GM18520 (cell line): ENCODE data around the gene TRIM63.

Experiments used
- ATAC-seq: cut with Tn5 transposase; IDR thresholded peaks from one replicate; pipeline ENCODE4 v1.9.1; 2021; ENCODE audit not compliant: unreplicated experiment

Gene TRIM63

DNA sequence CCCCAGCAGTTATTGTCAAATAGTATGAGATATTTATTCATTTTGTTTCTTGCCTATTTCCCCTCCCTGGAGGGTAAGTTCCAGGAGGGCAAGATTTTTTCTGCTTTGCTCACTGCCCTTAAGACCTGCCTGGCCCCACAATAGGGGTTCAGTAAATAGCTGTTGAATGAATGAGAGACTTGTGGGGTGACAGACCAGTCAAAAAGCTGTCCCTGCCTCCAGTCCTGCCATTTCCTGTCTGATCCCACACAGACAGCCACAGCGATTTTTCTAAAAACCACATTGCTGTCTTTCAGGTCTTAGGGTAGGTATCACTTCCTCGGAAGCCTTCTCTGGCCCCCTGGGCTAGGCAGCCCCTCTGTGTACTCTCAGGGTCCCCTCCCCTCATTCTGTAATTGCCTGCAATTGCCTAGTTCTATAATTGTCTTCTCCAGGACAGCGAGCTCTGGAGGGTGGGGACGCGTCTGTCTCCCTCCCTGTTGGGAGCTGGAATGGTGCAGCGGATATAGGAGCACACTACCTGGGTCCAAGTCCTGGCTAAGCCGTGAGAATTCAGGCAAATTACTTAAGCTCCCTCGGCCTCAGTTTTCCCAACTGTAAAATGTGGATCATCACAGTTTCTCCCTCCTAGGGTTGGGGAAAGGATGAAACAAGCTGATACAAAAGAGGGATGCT, 47.7 kb downstream of the TRIM63 start:
- ATAC-seq, result no peak

DNA sequence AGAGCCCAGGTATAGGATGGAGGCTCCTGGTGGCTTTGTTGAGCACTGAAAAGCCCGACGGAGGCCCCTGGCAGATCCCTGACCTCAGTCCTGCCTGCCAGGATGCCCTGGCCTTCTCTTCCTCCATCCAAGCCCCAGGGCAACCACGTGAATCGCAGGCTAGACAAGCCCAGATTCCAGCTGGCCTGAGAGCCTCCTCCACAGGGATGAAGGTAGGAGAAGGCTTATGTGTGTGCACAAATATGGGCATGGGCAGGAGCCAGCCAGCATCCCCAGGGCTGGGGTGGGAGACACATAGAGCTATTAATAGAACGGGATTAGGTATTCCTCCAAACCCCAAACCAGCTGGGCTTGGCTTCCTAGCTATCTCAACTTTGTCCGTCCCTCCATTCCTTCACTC, 49.8 kb downstream of the TRIM63 start:
- ATAC-seq, result no peak

DNA sequence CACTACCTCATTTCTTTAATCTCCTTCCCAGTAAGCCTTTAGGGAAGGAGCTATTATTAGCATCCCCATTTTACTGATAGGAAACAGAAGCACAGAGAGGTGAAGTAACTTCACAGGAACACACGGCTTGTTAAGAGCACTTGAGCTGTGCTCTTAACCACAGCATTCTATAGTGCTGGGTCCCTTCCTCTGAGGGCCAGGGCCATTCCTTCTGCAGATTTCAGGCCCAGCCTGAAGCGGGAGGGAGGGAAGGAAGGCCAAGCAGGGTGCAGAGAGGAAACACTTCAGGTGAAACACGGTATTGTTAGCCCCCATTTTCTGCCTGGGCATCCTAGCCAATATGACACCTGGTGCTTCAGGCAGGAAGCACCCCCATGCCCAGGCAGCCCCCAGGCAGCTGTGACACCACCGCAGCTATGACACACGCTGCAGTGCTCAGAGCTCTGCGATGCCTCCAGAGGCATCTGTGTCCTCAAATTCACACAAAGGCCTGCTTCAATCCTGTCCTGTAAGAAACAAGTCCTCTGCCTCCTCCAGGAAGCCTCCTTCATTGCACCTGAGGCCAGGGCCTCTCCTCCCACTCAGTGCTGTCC, 50.4 kb downstream of the TRIM63 start:
- ATAC-seq, result no peak

DNA sequence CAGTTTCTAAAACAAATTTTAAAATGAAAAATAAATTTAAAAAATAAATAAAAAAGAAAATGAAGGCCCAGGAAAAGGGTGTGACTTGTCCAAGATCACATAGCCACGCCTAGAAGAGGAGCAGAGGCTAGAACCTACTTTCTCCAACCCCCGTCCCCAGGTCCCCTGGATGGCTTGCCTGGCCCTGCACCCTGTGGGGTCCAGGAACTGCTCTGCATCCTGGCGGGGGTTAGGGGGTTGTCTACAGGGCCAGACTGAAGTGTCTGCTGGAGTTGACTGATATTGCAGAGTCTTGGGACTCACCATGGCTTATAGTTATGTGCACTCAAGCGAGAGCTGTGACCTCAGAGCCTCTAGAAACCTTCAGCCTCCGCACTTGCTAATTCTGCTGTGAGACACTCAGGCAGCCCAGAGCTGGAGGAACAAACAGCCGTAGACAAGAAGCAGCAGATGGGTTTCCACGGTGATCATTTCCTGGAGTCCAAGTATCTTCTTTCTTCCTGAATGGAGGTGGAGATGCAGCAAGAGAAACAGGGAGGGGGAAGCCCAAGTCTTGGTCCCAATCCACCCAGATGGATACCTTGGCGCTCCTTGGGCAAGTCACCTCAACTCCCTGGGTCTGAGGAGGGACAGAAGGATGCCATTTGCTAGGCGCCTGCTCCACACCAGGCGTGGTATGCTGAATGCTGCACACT, 51.0 kb downstream of the TRIM63 start:
- no peak for ATAC-seq

DNA sequence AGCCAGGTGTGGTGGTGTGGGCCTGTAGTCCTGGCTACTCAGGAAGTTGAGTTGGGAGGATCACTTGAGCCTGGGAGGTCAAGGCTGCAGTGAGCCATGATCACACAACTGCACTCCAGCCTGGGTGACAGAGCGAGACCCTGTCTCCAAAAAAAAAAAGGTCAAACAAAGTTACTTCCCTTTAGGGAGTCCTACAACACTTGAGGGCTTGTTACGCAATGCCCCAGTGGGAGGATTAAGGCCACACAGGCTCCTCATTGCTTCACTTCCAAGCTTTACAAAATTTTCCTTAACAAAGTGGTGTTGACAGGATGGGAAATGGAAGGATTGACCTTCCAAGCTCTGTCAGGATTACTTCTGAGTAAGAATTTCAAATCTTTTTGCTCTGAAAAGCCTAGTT, 52.1 kb downstream of the TRIM63 start:
- no peak for ATAC-seq

DNA sequence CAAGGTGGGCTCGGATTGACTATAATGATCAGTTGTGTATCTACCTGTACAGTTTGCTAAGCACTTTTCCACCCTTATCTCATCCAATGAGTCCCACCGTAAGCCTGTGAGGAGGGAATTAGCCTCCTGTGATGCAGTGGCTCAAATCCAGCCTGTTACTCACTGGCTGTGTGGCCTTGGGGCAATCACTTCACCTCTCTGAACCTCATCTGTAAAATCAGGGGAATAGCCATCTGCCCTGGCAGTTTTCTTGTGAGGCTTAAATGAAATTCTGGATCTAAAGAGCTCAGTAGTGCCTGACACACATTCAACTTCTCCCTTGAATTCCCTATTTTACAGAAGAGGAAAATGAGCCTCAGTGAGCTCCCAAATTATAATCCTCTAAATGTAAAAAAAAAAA, 53.3 kb downstream of the TRIM63 start:
- ATAC-seq, result no peak

DNA sequence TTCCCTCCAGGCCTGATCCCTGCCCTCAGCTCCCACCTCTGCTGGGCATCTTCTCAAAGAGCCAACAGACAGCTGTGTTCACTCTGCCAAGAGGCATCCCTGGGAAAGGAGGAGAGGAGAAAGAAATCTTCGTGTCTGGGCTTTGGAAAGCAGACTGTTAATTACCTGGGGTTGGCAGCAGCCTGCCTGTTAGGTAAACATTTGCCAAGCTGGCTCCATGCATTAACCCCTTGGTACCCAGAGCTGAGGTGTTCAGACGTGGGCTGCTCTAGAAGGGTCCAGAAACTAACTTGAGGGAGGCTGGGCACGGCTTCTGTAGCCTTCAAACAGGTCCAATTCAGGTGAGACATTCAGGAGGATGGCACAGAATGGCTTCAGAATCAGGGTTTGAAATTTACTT, 54.6 kb downstream of the TRIM63 start:
- ATAC-seq, result no peak

DNA sequence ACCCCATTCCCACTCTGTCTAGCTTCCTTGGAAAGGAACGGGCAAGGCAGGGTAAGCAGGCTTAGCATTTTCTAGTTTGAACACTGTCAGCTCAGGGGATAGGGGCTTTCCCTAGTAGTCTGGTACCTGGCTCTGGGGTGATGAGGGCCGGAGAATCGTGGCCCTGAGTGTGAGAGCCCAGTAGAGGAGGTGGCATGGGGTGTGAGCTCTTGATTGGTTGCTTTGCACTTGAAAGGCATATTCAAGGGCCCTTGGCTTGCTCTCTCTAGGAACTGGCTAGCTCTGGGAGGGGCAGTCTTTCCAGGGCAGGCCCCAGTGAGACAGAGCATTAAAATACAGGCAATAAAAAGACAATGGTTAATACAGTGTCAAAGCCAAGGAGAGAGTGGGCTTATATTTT, 56.6 kb downstream of the TRIM63 start:
- ATAC-seq, result no peak

DNA sequence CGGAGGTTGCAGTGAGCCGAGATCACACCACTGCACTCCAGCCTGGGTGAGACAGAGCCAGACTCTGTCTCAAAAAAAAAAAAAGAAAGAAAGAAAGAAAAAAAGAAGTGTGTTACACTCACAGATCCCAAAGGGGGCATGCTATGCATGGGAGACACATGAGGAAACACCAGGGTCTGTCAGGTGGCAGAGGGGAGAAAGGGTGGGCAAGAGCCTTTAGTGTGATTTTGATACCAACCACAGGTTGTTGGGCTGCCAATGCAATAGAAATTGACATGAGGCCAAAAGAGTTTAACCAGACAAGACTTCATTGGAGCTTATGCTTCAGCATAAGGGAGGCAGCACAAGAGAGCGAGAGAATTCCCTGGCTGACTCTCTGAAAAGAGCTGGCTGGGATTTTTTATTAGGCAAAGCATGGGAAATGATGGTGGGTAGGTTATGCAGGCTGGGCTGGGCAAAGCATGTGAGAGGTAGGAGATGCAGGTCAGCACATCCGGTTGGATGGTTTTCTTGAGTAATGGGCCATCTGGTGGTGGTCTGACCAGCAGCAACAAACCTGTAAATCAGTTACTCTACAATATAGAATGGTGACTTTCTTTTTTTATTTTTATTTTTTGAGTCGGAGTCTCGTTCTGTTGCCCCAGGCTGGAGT, 57.5 kb downstream of the TRIM63 start:
- no peak for ATAC-seq

DNA sequence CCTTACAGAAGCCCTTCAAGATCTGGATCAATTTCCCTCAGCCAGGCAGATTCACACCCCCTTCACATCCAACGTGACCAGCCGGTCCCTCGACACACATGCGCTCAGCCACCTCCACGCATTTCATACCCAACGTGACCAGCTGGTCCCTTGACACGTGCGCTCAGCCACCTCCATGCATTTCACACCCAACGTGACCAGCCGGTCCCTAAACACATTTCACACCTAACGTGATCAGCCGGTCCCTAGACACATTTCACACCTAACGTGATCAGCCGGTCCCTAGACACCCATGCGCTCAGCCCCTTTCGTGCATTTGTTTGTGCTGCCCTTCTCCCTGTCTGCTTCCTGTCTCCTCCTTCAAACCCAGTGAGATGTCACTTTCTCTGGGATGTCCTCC, 60.7 kb downstream of the TRIM63 start:
- ATAC-seq, result no peak

DNA sequence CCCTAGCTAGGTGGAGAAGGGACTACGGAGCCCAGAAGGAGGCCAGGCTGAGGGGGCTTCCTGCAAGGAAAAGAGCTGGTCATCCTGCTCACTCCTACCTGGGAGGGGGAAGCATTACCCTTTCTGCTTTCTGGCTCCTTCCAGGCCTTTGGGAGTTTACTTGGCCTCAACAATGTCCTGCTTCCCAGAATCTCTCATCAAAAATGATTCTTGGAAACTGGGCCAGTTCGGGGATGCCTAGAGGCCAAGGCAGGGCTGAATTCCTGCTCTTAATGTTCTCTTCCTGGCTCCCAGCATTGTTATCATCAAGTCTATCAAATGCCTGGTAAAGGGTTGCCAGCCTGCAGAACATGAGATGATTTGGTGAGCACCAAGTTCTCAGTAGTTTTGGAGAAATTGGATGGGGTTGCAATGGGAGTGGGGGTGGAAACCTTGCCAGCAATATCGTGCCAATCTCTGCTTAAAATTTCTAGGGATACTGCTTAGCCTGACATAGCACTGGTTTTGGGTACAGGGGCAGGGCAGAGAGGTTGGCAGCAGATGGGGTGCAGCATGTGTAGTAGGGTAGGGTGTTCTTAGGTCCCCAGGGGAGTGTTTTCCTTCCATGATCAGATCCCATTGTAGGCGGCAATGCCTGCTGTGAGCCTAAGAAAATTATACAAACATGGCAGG, 61.9 kb downstream of the TRIM63 start:
- ATAC-seq, result no peak

DNA sequence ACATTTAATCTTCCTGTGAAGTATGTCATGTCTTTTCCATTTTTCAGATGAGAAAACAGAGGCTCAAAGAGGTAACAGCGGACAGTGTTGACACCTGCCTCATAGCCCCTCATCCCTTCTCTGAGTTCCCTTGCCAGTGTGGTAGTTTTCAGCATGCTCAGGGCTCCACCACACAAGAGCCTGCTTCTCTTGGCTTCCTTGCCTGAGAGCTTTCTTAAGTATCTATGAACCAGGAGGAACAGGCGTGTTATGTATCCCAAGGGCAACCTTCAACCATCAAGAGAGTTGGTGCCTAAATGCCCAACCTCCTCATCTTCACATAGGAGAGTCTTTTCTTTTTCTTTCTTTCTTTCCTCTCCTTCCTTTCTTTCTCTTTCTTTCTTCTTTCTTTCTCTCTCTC, 63.7 kb downstream of the TRIM63 start:
- ATAC-seq, result no peak

DNA sequence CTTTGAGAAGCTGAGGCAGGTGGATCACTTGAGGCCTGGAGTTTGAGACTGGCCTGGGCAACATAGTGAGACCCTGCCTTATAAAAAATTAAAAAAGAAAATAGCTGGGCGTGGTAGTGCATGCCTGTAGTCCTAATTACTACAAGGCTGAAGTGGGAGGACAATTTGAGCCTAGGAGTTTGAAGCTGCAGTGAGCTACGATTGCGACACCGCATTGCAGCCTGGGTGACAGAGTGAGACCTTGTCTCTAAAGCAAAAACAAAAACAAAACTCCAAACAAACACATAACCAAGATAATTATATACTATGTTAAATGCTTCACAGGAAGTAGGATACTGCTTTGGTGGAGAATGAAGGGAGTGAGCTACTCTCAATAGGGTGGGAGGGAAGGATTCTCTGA, 64.2 kb downstream of the TRIM63 start:
- no peak for ATAC-seq
